Cardiac fibroblast (primary cell): ENCODE data around the gene TTC22.

Experiments
- DNase-seq, 2 donors: peaks; one replicate each; pipeline versions ENCODE4 v3.0.0 to v3.0.0-alpha.2; 2010; ENCODE audit warnings: low read depth in 2 of 2
- H3K4me3 ChIP-seq, 2 donors: replicated peaks in 1 of 2; 1 replicate in 1 of 2; 2 replicates in 1 of 2; pipeline ENCODE4 v1.5.1; 2011; ENCODE audit warnings: low read depth in 2 of 2, low read length in 2 of 2, mild to moderate bottlenecking in 2 of 2, moderate library complexity in 1 of 2
- TF ChIP-seq, protein P1 (sequence below): IDR thresholded peaks from one replicate; pipeline ENCODE4 v1.5.1; 2011; ENCODE audit warnings: low read depth, mild to moderate bottlenecking, low read length, inconsistent platforms

The TTC22 gene

GRCh38 chr1:54842206-54842915, 41.2 kb upstream of the TTC22 start:
- TF ChIP-seq, protein P1, sequence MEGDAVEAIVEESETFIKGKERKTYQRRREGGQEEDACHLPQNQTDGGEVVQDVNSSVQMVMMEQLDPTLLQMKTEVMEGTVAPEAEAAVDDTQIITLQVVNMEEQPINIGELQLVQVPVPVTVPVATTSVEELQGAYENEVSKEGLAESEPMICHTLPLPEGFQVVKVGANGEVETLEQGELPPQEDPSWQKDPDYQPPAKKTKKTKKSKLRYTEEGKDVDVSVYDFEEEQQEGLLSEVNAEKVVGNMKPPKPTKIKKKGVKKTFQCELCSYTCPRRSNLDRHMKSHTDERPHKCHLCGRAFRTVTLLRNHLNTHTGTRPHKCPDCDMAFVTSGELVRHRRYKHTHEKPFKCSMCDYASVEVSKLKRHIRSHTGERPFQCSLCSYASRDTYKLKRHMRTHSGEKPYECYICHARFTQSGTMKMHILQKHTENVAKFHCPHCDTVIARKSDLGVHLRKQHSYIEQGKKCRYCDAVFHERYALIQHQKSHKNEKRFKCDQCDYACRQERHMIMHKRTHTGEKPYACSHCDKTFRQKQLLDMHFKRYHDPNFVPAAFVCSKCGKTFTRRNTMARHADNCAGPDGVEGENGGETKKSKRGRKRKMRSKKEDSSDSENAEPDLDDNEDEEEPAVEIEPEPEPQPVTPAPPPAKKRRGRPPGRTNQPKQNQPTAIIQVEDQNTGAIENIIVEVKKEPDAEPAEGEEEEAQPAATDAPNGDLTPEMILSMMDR, result no peak
- H3K4me3 ChIP-seq, result no peak overlapping the region
- DNase-seq, result no peak

DNA sequence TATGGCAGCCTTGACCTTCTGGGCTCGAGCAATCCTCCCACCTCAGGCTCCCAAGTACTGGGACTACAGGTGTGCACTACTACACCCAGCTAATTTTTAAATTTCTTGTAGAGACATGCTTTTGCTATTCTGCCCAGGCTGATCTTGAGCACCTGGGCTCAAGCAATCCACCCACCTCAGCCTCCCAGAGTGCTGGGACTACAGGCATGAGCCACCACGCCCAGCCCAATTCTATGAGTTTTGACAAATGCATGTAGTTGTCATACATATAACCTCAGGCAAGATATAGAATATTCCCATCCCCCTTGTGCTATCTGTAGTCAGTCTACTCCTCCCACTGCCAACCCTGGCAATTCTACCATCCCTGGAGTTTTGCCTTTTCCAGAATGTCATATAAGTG, 38.7 kb upstream of the TTC22 start:
- no peak for DNase-seq

GRCh38 chr1:54838565-54839180, 37.5 kb upstream of the TTC22 start:
- no peak overlapping the region for H3K4me3 ChIP-seq
- TF ChIP-seq, protein P1, result no peak
- no peak for DNase-seq

More for the DNA sequence above, 38.7 kb upstream of the TTC22 start:
- TF ChIP-seq, protein P1, result no peak
- H3K4me3 ChIP-seq, result no peak overlapping the region

DNA sequence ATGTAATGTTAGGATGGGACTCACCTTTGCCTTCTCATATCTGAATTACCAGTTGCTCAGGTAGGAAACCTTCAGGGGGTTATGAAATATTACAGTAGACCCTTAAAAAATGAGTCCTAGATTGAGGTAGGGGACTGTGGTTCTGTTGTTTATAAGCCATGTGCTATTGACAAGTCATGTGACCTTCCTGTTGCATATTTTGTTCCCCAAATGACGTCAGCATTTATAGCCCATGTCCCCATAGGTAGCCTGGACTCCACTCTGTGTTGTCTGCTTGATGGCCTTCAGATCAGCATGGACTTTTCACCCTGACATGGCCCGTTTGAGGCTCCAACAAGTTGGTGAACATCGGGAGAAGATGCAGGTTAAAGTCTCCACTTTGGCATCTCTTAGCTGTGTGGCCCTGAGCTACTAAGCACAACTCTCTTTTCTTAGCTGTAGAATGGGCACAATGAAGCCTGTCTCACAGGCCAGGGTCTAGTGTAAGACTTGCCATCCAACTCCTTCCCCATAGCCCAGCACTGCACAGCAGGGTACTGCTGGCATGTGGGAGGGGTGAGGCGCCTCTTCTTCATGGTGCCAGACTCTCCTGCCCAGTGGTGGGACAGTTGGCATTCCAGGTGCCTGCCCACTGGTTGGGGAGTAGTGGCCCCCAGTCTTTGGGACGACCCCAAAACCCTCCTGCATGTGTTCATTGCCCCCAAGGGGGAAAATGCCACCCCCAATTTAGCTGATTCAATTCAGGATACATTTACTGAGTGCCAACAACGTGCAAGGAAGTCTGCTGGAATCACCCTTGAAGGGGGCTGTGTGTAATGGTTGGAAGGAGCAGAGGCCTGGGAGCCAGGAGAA, 36.1 kb upstream of the TTC22 start:
- H3K4me3 ChIP-seq, result no peak overlapping the region
- TF ChIP-seq, protein P1, result no peak
- no peak for DNase-seq

DNA sequence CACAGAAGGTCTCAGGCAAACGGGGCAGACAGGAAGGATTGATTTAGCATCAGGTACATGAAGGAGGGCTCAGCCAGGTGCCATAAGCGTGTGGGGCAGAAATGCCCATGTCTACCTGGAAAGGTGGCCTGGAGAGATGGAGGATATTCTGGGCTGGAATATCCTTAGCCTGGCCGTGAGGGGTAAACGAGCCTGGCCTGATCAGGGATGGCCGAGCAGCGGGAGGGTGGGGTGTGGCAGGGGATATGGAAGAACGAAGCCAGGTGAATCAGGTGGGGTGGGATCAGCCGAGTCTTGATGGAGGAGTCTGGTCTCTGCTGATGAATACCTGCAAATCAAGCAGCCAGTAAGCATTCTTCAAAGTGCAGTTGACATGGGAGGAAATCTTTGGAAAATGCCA, 35.5 kb upstream of the TTC22 start:
- DNase-seq, result no peak
- H3K4me3 ChIP-seq, result no peak overlapping the region
- TF ChIP-seq, protein P1, result no peak

DNA sequence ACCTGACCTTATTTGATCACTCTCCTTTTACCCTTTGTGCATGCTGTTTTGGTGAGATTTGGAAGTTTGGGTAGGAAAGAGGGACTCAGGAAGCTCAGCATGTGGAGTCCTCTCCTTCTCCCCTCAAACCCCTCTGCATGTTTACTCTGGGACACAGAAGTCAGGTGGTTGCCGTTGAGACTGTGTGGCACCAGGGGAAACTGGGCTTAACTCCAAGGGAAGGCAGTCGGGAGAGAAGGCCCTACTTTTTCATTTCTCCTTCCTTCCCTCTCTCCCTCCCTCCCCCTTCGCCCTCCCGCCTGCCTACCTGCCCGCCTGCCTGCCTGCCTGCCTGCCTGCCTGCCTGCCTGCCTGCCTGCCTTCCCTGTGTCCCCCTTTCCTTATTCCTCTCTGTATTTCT, 34.8 kb upstream of the TTC22 start:
- H3K4me3 ChIP-seq, result no peak overlapping the region
- TF ChIP-seq, protein P1, result no peak
- no peak for DNase-seq
